NCI-H2081 treated with DMSO at 0.1 percent for 48 hours (cell line): Measurements from ENCODE around the gene STARD4.

ENCODE experiments used
- DNase-seq: peaks from one replicate; lab custom pipeline; 2025; lab: John Stamatoyannopoulos, UW

Gene STARD4

GRCh38 chr5:111512375-111513130, at the start of gene STARD4:
Gene STARD4 (minus strand): TSS chr5:111512535. CDS start chr5:111507433, 5,102 bp downstream.
- DNase-seq: peak; percentile 36

- no peak for DNase-seq
Observed at GRCh38 chr5:111559680-111560079, 47.3 kb upstream of the STARD4 start.

- DNase-seq: no peak
Observed at GRCh38 chr5:111557686-111558085, 45.4 kb upstream of the STARD4 start.

GRCh38 chr5:111557111-111557510, 44.8 kb upstream of the STARD4 start:
- no peak for DNase-seq

GRCh38 chr5:111556501-111556900, 44.2 kb upstream of the STARD4 start:
- no peak for DNase-seq

GRCh38 chr5:111555760-111556159, 43.4 kb upstream of the STARD4 start:
- DNase-seq: no peak

GRCh38 chr5:111553868-111554267, 41.5 kb upstream of the STARD4 start:
- no peak for DNase-seq

- no peak for DNase-seq
Observed at GRCh38 chr5:111552896-111553295, 40.6 kb upstream of the STARD4 start.

- no peak for DNase-seq
Observed at GRCh38 chr5:111552492-111552891, 40.2 kb upstream of the STARD4 start.

- no peak for DNase-seq
Observed at GRCh38 chr5:111551569-111552275, 39.4 kb upstream of the STARD4 start.

GRCh38 chr5:111551161-111551560, 38.8 kb upstream of the STARD4 start:
- DNase-seq: no peak

GRCh38 chr5:111550282-111551020, 38.1 kb upstream of the STARD4 start:
- DNase-seq: peak; percentile 18

- DNase-seq: no peak
Observed at GRCh38 chr5:111548992-111549649, 36.8 kb upstream of the STARD4 start.

GRCh38 chr5:111548348-111548950, 36.1 kb upstream of the STARD4 start:
- DNase-seq: no peak

- no peak for DNase-seq
Observed at GRCh38 chr5:111545031-111545430, 32.7 kb upstream of the STARD4 start.

- DNase-seq: no peak
Observed at GRCh38 chr5:111537141-111538024, 25.0 kb upstream of the STARD4 start.

GRCh38 chr5:111535879-111536549, 23.7 kb upstream of the STARD4 start:
- DNase-seq: no peak

GRCh38 chr5:111532886-111533582, 20.7 kb upstream of the STARD4 start:
- no peak for DNase-seq

GRCh38 chr5:111530298-111530740, 18.0 kb upstream of the STARD4 start:
- DNase-seq: no peak
